Measurements from ENCODE around the gene LRRK1.

Gene LRRK1

GRCh38 chr15:101088271-101088670 lies 169.1 kb downstream of the LRRK1 start:
- Histone ChIP-seq H3K27me3 (replicated peaks; ENCODE audit: control insufficient read depth, insufficient read depth, low read length) (no peaks in the 10 kb centered on the region; the same call in 1 of the 2 replicates), H3K36me3 (ENCODE audit: control insufficient read depth, insufficient read depth, low read length) (no peaks in the 10 kb centered on the region), H3K4me3 (replicated peaks; ENCODE audit: low read depth, low read length) (no peak overlapping the region)
- TF ChIP-seq CTCF (IDR thresholded peaks at IDR 0.05; ENCODE audit: insufficient read depth, low read length, poor library complexity, severe bottlenecking) = no peak
- no peak for DNase-seq (ENCODE audit: extremely low read depth, insufficient read length)

GRCh38 chr15:101088788-101089578 lies 169.8 kb downstream of the LRRK1 start:
- DNase-seq (ENCODE audit: extremely low read depth, insufficient read length) = peak; percentile 74
- H3K36me3 ChIP-seq (ENCODE audit: control insufficient read depth, insufficient read depth, low read length) = no peaks in the 10 kb centered on the region
- peak; percentile 80 for TF ChIP-seq CTCF (IDR thresholded peaks at IDR 0.05; ENCODE audit: insufficient read depth, low read length, poor library complexity, severe bottlenecking)
- no peak overlapping the region for H3K4me3 ChIP-seq (replicated peaks; ENCODE audit: low read depth, low read length)
- no peaks in the 10 kb centered on the region; the same call in 1 of the 2 replicates for H3K27me3 ChIP-seq (replicated peaks; ENCODE audit: control insufficient read depth, insufficient read depth, low read length)

GRCh38 chr15:101089579-101090427 lies 170.6 kb downstream of the LRRK1 start:
- Histone ChIP-seq H3K27me3 (replicated peaks; ENCODE audit: control insufficient read depth, insufficient read depth, low read length) (no peaks in the 10 kb centered on the region; the same call in 1 of the 2 replicates), H3K36me3 (ENCODE audit: control insufficient read depth, insufficient read depth, low read length) (no peaks in the 10 kb centered on the region), H3K4me3 (replicated peaks; ENCODE audit: low read depth, low read length) (no peak overlapping the region)
- no peak for TF ChIP-seq CTCF (IDR thresholded peaks at IDR 0.05; ENCODE audit: insufficient read depth, low read length, poor library complexity, severe bottlenecking)
- no peak for DNase-seq (ENCODE audit: extremely low read depth, insufficient read length)

- no peak overlapping the region for H3K4me3 ChIP-seq (replicated peaks; ENCODE audit: low read depth, low read length)
- H3K27me3 ChIP-seq (replicated peaks; ENCODE audit: control insufficient read depth, insufficient read depth, low read length) = no peaks in the 10 kb centered on the region; the same call in 1 of the 2 replicates
- TF ChIP-seq CTCF (IDR thresholded peaks at IDR 0.05; ENCODE audit: insufficient read depth, low read length, poor library complexity, severe bottlenecking) = no peak
- no peak for DNase-seq (ENCODE audit: extremely low read depth, insufficient read length)
- no peaks in the 10 kb centered on the region for H3K36me3 ChIP-seq (ENCODE audit: control insufficient read depth, insufficient read depth, low read length)
Measured at GRCh38 chr15:101090428-101090790, 171.3 kb downstream of the LRRK1 start.

- DNase-seq (ENCODE audit: extremely low read depth, insufficient read length) = no peak
- H3K27me3 ChIP-seq (replicated peaks; ENCODE audit: control insufficient read depth, insufficient read depth, low read length) = no peaks in the 10 kb centered on the region; the same call in 1 of the 2 replicates
- TF ChIP-seq CTCF (IDR thresholded peaks at IDR 0.05; ENCODE audit: insufficient read depth, low read length, poor library complexity, severe bottlenecking) = no peak
- H3K4me3 ChIP-seq (replicated peaks; ENCODE audit: low read depth, low read length) = no peak overlapping the region
- no peaks in the 10 kb centered on the region for H3K36me3 ChIP-seq (ENCODE audit: control insufficient read depth, insufficient read depth, low read length)
Measured at GRCh38 chr15:101091080-101092017, 172.2 kb downstream of the LRRK1 start.

All from GM06990 (cell line).